Epithelial cell of prostate (primary cell): ENCODE measurements around the gene SMIM44.
"Not testable (repeated sequence)": the region's sequence is repeated elsewhere in the genome, so short reads cannot be mapped to it uniquely, and the experiment has no call there.

Source experiments
- DNase-seq: peaks from one replicate; pipeline ENCODE4 v3.0.0-alpha.2; 2011; ENCODE audit warnings: low read depth, low spot score
- H3K27ac ChIP-seq: fragments of 450-650 bp; 2 replicates; pipeline ENCODE4 v1.5.1; 2017; ENCODE audit warnings: mild to moderate bottlenecking

Gene SMIM44

GRCh38 chr19:3518659-3519058, 35.4 kb upstream of the SMIM44 start:
- no peak overlapping the region for H3K27ac ChIP-seq

DNA sequence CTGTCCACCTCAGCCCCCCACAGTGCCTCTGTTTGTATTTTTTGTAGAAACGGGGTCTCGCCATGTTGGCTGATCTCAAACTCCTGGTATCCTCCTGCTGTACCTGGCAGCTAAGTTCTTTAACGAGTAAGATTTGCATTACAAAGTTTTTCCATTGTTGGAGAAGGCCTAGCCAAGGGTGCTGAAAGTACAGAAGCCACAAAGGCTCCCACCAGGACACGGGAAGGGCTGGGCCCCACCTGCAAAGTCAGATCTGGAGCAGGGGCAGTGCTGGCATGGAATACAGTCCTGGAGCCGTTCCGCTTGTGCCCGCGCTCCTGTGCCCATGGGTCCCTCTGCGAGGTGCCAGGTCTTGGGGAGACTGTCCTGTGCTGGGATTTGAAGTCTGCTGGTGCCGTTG, 35.0 kb upstream of the SMIM44 start:
- H3K27ac ChIP-seq, result no peak overlapping the region
- DNase-seq, result no peak

More at GRCh38 chr19:3518659-3519058, 35.4 kb upstream of the SMIM44 start:
- DNase-seq, result no peak

DNA sequence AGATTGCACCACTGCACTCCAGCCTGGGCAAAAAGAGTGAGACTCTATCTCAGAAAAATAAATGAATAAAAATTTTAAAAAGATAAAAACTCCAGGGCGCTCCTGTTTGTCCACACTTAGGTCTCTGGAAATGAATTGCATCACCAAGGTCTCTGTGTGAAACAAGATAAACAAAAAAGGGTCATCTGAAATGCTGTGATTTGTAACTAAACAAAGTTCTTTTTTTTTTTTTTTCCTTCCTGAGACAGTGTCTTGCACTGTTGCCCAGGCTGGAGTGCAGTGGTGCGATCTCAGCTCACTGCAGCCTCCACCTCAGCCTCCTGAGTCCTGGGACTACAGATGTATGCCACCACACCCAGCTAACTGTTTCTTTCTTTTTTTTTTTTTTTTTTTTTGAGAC, 34.4 kb upstream of the SMIM44 start:
- no peak overlapping the region for H3K27ac ChIP-seq
- DNase-seq, result no peak

DNA sequence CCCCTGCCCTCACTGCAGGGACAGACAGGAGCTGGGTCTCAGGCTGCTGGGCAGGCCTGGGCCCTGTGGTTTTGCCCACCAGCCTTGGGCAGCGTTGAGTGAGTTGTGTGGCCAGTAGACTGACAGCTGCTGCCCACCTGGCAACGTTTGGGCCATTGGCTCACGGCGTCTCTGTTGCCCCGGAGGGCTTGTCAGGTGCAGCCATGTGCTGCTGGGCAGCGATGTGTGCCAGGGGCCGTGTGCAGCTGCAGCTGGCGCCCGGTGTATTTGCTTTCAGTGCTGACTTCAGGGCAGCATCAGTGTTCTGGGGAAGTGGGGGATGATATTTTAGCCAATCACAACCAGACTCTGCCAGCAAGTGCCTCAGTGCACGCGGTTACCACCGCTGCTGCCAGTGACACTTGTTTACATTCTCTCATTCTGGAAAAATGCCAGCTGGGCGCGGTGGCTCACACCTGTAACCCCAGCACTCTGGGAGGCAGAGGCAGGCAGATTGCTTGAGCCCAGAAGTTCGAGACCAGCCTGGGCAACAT, 33.5 kb upstream of the SMIM44 start:
- H3K27ac ChIP-seq, result no peak overlapping the region
- DNase-seq, result no peak

DNA sequence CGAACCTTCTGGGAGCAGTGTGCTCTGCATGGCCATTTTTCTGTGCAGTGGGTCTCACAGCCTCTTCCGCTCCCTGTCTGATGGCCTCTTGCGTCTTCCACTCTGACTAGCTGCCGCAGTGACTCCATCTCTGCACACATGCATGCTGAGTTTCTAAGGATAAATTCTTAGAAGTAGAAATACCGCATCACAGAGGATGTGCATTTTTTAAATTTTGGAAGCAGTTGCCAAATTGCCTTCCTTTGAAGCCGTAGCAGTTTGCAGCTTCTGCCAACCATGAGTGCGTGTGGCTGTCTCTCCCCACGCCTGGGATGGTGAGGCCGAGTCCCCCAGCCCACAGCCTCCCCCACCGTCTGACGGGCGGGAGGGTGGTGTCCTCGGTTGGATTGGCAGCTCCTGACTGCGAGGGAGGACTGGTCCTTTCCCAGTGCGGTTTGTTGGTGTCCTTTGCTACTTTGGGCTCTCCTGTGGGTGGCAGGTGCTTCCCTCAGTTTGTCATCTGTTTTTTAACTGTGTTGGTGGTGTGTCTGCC, 32.7 kb upstream of the SMIM44 start:
- DNase-seq, result no peak
- H3K27ac ChIP-seq, result no peak overlapping the region

GRCh38 chr19:3514930-3515329, 31.7 kb upstream of the SMIM44 start:
- no peak overlapping the region for H3K27ac ChIP-seq
- no peak for DNase-seq

DNA sequence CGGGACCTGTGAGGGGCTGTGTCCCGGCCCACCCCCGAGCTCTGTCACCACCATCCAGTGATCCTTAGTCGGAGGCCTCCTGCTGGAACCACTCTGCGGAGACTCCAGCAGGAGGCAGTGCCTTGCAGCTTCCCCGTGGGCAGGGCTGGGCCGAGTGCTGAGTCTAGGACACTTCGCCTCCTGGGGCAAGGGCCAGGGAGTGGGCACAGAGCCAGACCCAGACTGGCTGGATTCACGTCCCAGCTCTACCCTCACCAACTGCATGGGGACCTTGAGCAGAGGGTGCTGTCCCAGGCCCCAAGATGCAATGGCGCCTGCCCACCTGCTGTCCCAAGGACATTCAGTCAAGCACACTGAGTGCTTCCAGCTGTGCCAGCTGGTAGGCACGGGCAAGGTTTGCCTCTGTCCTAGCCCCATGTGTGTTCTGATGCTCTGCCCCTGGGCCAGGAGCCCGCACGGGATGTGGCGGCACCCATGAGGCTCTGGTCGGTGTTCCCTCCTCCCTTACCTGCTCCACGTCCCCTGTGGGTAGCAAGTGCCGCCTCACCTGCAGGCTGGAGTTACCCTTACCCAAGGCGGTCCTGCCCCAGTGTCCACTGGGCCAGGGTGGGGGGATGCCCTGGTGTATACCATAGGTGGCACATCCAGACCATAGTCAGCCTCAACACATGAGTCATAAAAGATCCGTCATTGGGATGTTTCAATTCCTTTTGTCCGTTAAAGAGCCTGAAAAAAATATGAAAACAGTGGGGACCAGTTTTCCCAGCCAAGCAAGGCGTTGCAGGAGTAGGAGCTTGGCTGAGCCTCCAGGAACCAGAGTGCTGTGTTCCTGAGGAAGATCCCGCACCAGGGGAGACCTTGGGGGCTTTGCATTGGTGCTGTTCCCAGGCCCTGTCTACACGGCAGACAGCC, 30.2 kb upstream of the SMIM44 start:
- no peak overlapping the region for H3K27ac ChIP-seq
- no peak for DNase-seq

DNA sequence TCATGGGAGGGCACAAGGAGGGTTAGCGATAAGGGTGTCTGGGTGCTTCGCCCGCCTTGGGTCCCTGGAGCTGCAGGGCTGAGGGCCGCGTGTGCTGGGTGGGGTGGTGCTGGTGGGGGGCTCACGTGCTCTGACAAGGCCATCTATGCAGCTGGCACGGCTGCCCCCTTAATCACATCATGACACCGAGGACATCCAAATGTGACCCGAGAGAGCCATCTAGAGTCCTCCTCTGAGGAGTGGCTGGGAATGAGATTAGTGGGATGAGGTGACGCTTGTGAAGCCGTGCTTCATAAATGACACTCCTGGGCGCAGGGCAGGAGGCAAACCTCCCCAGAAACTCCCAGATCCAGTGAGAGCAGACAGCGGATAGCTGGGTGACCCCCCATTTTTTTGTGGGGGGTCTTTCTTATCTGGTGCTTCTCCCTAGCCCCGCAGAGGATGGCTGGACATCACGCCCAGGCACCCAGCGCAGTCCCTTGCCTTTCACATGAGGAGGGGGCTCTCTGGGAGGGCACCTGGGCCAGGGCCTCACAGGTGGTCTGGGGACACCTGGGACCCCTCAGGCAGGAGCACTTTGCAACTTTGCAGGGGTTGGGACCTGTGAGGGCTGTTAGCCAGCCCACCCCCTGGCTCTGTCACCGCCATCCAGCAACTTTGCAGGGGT, 29.5 kb upstream of the SMIM44 start:
- DNase-seq, result no peak
- no peak overlapping the region for H3K27ac ChIP-seq

- no peak for DNase-seq
- H3K27ac ChIP-seq, result no peak overlapping the region
Measured at GRCh38 chr19:3511506-3512251, 28.4 kb upstream of the SMIM44 start.

GRCh38 chr19:3510727-3511126, 27.5 kb upstream of the SMIM44 start:
- DNase-seq, result no peak
- H3K27ac ChIP-seq, result no peak overlapping the region

- H3K27ac ChIP-seq, result peak overlapping the region; percentile 87
- peak; percentile 70 for DNase-seq
Measured at GRCh38 chr19:3509566-3509989, 26.3 kb upstream of the SMIM44 start.

DNA sequence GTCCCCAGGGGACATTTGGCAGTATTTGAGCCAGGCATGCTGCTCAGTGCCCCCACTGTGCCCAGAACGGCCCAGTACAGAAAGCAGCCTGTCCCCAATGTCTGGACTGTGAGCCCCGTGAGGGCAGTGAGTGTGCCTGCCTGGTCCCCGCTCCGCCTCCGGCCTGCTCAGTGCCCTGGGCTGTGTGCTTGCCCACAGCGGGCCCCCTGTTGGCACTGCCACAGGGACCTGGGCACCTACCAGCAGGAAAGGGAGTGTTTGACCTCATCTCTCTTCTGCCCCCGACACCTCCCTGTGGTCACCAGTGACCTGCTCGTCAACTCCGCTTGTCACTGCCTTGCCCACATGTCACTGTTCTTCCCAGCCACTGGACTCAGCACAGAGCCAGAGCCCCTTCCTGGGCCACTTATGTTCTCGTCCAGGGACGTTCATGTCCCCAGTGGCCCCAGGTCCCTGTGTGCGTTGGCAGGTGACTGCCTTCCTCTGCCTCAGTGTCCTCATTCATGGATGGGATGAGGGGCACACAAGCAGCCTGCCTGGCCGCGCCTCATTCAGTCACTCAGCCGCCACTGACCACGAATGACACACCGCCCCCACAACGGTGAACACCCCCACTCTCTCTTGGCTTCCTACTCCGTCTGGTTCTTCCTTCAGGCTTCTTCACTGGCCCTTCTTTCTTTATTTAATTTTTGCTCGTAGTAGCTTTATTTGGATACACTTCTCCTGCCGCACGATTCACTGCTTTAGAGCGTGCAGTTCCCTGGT, 25.7 kb upstream of the SMIM44 start:
- peak overlapping the region; percentile 87 for H3K27ac ChIP-seq
- no peak for DNase-seq

DNA sequence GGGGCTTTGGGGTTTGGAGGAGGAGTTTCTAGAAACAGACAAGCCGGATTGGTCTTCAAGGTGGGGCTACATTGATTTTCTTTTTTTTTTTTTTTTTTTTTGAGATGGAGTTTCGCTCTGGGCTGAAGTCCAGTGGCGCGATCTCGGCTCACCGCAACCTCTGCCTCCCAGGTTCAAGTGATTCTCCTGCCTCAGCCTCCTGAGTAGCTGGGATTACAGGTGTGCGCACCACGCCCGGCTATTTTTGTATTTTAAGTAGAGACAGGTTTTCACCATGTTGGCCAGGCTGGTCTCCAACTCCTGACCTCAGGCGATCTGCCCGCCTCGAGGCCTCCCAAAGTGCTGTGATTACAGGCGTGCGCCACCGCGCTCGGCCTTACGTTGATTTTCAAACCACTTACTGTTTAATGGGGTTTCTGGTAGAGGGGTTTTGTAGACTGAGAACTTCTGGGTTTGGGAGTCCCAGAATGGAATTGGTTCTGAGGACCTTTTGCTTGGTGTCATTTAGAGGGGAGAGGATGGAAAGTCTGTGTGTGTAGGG, 24.9 kb upstream of the SMIM44 start:
- H3K27ac ChIP-seq, result peak overlapping the region; percentile 87

DNA sequence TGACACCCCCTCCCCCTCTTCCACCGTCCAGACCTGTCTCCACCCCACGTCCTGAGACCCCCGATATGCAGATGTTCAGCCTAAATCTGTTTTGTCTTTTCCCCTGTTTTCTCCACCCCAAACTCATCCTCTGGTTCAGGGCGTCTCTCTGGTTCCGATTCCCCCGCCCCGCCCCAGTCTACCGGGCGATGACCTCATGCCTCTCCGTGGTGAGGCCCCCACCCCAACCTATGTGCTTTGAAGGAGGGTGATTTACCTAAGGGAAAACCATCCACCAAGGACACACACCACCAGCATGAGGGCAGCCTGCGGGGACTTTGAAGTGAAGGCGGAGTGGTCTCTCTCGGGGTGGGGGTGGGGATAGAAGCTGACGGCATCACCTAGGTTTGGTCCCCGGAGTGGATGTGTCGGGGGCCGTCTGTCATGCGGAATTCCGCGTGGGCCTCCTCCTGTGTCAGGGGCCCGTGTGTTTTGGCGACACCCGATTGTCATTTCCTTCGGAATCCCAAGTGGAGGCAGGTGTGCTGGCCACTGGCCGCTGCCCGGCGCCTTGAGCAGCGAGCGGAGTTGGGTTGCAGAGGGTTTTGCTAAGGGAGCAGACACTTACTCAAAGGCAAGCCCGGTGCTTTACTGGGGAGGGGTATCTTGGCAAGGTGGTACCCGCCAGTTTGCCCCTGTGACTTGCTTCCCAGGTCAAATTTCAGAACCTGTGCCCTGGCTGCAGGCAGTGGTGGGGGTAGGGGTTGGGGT, 24.3 kb upstream of the SMIM44 start:
- H3K27ac ChIP-seq, result peak overlapping the region; percentile 87
- no peak for DNase-seq

More for the DNA sequence above, 24.9 kb upstream of the SMIM44 start:
- not testable (repeated sequence) for DNase-seq

- peak overlapping the region; percentile 87 for H3K27ac ChIP-seq
- no peak for DNase-seq
Measured at GRCh38 chr19:3506384-3507340, 23.4 kb upstream of the SMIM44 start.

DNA sequence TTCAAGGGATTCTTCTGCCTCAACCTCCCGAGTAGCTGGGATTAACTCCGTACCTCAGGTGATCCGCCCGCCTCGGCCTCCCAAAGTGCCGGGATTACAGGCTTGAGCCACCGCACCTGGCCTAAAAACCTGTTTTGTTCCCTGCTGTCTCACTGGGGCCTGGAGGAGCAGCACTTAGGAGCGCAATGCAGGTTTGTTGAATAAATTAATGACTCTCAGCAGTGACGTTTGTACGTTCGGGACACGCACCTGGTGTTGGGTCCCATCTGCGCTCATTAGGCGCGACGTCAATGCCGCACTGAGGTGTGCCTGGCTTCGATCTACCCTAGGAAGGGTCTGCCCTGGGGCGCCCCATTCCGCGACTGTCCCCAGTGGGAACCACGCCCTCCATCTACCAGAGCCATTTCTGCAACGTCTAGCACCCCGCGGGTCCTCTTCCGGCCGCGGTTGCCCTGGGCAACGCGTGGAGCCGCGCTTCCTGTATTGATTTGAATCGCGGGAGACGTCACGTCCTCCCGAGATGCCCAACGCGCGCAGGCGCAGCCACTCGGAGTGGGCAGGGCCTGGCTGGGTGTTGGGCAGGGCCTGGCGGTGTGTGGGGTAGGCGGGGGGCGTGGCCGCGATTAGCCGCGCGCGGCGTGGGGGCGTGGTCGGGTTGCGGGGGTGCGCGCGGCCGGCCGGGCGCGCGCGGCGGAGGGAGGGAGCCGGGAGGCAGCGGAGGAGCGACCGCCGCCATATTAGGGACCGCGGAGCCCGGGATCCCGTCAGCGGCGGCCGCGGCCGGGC, 22.6 kb upstream of the SMIM44 start, which contains the start of gene FZR1:
TSS of gene FZR1 (plus strand) at position 714 of the 786 bp plus-strand sequence. CDS start 16,679 bp downstream, outside the sequence.
- DNase-seq, result peak; percentile 89
- peak within 1 kb of the TSS; percentile 87 for H3K27ac ChIP-seq

DNA sequence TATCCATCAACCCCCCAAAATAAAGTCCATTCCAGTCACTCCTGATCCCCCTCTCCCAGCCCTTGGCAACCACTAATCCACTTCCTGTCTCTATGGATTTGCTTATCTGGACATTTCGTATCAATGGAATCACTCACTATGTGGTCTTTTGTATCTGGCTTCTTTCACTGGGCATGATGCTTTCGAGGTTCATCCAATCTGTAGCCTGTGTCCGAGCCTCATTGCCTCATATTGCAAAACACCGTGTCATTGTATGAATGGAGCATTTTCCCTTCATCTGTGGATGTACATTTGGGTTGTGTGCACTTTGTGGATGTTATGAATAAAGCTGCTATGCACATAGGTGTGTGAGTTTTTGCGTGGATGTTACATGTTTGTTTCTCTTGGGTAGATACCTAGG, 21.5 kb upstream of the SMIM44 start:
- DNase-seq, result no peak

More for the DNA sequence above, 21.5 kb upstream of the SMIM44 start:
- H3K27ac ChIP-seq, result peak overlapping the region; percentile 87
